Peyer's patch (tissue), 4 donors: ENCODE results near the gene FNDC3A. TPM values are rescaled to one million over a fixed set of nuclear protein-coding genes. Genes with fewer than 3 reads are reported as not detected.

Experiments
- DNase-seq, 3 donors: peaks; one replicate each; pipeline ENCODE4 v3.0.0-alpha.2; 2017 to 2019
- H3K27ac ChIP-seq, 4 donors: fragments of 200-600 bp; sonication (generic); one replicate each; pipeline ENCODE4 v1.5.1; 2016 to 2019
- H3K27me3 ChIP-seq, 2 donors: fragments of 200-600 bp; sonication (generic); one replicate each; pipeline ENCODE4 v1.5.1; 2019
- H3K36me3 ChIP-seq, 3 donors: fragments of 200-600 bp; sonication (generic); one replicate each; pipeline ENCODE4 v1.5.1; 2016 to 2019
- H3K4me1 ChIP-seq, 4 donors: fragments of 200-600 bp; sonication (generic); one replicate each; pipeline ENCODE4 v1.5.1; 2016 to 2019
- H3K4me3 ChIP-seq, 4 donors: fragments of 200-600 bp; sonication (generic); 1 replicate in 3 of 4; 2 replicates in 1 of 4; pipeline ENCODE4 v1.5.1; 2016 to 2019; ENCODE audit warnings: mild to moderate bottlenecking in 1 of 4
- H3K9me3 ChIP-seq, 4 donors: fragments of 200-600 bp; sonication (generic); one replicate each; pipeline ENCODE4 v1.5.1; 2016 to 2019; ENCODE audit warnings: mild to moderate bottlenecking in 1 of 4
- POLR2A ChIP-seq, 2 donors: fragments of 450-650 bp; IDR thresholded peaks; one replicate each; pipeline ENCODE4 v1.5.1; 2017; ENCODE audit warnings: antibody characterized with exemption in 2 of 2, mild to moderate bottlenecking in 2 of 2, moderate library complexity in 2 of 2
- total RNA-seq, 4 donors: library from RNA; depleted of rRNA; stranded (reverse); fragments of >200 nt; gene quantifications; one replicate each; pipeline ENCODE4 v1.1.0, GENCODE V29; 2016
- TF ChIP-seq, protein P1 (sequence below), 6 experiments: fragments of 450-650 bp in 4 of 6; fragments of 200-600 bp in 2 of 6; sonication (generic) in 1 of 6; IDR thresholded peaks; one replicate each; pipeline ENCODE4 v1.5.1; 2017 to 2019; ENCODE audit warnings: antibody characterized with exemption in 6 of 6, mild to moderate bottlenecking in 3 of 6, moderate library complexity in 1 of 6

Gene FNDC3A
- total RNA-seq, 4 donors from 2014 or later = 40.4 to 75.0 (median 52.6) TPM

DNA sequence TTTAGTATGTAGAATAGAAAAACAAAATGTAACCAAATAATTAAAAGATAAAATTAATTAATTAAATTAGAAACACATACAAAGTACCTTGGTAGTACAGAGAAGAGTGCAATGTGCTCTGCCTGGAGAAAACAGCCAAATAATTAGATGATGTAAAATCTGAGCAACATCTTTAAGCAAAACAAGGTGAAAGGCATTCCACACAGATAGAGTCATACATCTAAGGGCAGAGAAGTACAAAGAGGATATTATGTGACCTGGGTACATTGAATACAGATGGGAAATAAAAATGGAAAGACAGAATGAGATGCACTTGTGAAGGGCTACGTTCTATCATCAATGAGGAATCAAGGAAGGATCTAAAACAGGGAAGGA, 25.2 kb upstream of the FNDC3A start:
- TF ChIP-seq, protein P1, sequence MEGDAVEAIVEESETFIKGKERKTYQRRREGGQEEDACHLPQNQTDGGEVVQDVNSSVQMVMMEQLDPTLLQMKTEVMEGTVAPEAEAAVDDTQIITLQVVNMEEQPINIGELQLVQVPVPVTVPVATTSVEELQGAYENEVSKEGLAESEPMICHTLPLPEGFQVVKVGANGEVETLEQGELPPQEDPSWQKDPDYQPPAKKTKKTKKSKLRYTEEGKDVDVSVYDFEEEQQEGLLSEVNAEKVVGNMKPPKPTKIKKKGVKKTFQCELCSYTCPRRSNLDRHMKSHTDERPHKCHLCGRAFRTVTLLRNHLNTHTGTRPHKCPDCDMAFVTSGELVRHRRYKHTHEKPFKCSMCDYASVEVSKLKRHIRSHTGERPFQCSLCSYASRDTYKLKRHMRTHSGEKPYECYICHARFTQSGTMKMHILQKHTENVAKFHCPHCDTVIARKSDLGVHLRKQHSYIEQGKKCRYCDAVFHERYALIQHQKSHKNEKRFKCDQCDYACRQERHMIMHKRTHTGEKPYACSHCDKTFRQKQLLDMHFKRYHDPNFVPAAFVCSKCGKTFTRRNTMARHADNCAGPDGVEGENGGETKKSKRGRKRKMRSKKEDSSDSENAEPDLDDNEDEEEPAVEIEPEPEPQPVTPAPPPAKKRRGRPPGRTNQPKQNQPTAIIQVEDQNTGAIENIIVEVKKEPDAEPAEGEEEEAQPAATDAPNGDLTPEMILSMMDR (IDR thresholded peaks at IDR 0.05) = no peak
- TF ChIP-seq POLR2A (IDR thresholded peaks at IDR 0.05) = no peak

DNA sequence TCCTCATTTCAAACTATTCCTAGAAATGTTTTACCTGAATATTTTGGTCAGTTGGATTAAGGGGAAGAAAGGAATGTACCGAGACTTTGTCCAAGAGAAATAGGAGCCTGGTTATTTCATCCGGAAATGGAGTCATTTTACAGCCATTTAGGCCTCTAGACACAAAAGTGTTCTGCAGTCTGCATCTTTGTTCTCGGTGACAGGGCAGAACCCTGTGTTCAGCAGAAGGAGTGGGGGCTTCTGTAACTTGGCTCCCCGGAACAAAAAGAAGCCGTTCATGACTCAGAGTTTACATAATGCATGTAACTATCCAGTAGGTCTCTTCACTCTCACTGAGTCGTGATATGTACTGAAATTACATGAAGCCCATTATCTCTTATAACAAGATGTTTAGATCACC, 21.6 kb upstream of the FNDC3A start:
- Histone ChIP-seq H3K27ac (no peak overlapping the region), H3K9me3 (no peaks in the 10 kb centered on the region), H3K27me3 (no peaks in the 10 kb centered on the region), H3K4me1 (no peaks in the 10 kb centered on the region), H3K4me3 (no peak overlapping the region), H3K36me3 (no peaks in the 10 kb centered on the region)
- DNase-seq = no peak
- TF ChIP-seq, protein P1 (IDR thresholded peaks at IDR 0.05) = no peak
- no peak for TF ChIP-seq POLR2A (IDR thresholded peaks at IDR 0.05)

More for the DNA sequence above, 25.2 kb upstream of the FNDC3A start:
- Histone ChIP-seq H3K9me3 (no peaks in the 10 kb centered on the region), H3K27ac (no peak overlapping the region), H3K4me3 (no peak overlapping the region), H3K27me3 (no peaks in the 10 kb centered on the region), H3K4me1 (no peaks in the 10 kb centered on the region), H3K36me3 (no peaks in the 10 kb centered on the region)
- DNase-seq = no peak

DNA sequence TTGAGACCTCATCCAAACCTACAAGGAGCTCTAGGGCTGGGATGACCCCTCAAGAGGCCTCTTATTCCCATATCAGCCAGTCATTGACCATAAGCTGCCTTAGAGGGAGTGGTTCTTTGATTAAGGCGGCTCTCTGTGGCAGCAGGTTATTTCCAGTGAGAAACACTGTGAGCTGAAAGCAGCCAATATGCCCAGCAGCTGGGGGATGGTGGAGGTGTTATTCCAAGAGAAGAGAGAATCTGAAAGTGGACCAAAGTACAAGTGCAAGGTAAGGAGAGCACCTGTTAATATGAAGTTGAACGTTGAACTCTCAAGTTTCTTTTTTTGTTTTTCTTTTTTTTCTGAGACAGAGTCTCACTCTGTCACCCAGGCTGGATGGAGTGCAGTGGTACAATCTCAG, 20.2 kb upstream of the FNDC3A start:
- no peak overlapping the region for H3K4me3 ChIP-seq
- H3K27me3 ChIP-seq = no peaks in the 10 kb centered on the region
- TF ChIP-seq, protein P1 (IDR thresholded peaks at IDR 0.05) = no peak
- TF ChIP-seq POLR2A (IDR thresholded peaks at IDR 0.05) = no peak
- no peaks in the 10 kb centered on the region for H3K4me1 ChIP-seq
- H3K36me3 ChIP-seq = no peaks in the 10 kb centered on the region
- H3K9me3 ChIP-seq = no peaks in the 10 kb centered on the region
- DNase-seq = no peak
- no peak overlapping the region for H3K27ac ChIP-seq

DNA sequence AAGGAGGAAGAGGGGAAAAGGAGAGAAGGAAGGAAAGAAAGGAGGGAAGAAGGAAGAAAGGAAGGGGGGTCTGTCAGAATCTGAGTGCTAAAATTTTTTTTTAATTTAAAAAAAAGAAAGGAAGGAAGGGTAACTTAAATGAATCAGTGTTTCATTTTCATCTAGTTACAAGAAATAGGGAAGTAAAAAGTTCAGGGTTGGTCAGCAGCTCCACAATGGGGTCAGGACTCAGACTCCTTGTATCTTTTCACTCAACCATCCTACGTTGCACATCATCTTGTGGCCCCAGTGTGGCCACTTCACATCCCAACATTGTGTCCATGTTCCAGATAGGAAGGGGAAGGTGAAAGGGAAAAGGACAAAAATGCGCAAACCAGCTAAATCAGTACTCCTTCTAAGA, 14.3 kb upstream of the FNDC3A start:
- TF ChIP-seq, protein P1 (IDR thresholded peaks at IDR 0.05) = no peak
- TF ChIP-seq POLR2A (IDR thresholded peaks at IDR 0.05) = no peak
- Histone ChIP-seq H3K9me3 (no peaks in the 10 kb centered on the region), H3K4me1 (no peaks in the 10 kb centered on the region), H3K27me3 (no peaks in the 10 kb centered on the region), H3K27ac (no peak overlapping the region), H3K4me3 (no peak overlapping the region), H3K36me3 (no peaks in the 10 kb centered on the region)
- DNase-seq = no peak

DNA sequence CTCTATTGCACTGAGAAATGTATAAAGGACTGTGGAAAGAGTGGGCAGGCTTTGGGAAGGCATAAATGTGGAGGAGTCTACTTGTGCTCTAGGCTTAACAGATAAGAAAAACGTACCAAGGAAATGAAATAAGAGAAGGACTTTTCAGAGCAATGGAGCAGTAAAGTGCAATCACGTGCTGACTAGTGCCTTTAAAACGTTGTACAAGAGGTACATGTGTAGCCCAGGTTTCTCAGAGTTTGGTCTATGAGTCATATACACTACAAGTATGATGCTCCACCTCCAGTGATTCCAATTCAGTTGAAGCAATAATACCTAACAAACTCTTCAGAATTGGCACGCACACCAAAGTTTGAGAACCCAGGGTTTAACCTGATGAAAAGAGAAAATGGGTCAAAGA, 13.4 kb upstream of the FNDC3A start:
- H3K4me3 ChIP-seq = no peak overlapping the region
- no peak for DNase-seq
- TF ChIP-seq POLR2A (IDR thresholded peaks at IDR 0.05) = no peak
- TF ChIP-seq, protein P1 (IDR thresholded peaks at IDR 0.05) = no peak
- H3K4me1 ChIP-seq = no peaks in the 10 kb centered on the region
- H3K9me3 ChIP-seq = no peaks in the 10 kb centered on the region
- no peaks in the 10 kb centered on the region for H3K27me3 ChIP-seq
- no peaks in the 10 kb centered on the region for H3K36me3 ChIP-seq
- H3K27ac ChIP-seq = no peak overlapping the region

DNA sequence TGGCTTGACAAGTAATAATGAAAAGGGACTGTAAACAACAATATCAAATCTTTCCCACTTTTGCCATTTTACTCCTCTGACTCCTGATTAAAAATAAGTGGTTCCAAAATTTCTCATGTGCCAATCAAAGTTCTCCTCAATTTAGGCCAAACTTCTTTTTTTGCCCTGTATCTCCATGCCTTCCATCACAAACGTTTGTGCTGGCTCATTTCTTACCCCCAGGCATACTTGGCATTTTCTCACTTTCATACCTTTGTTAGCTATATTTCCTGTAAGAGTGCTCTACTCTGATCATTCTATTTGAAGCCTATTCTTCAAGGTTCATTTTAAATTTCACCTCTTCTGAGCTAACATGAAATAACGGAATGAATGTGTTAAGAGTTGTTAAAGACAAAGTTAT, 10.0 kb upstream of the FNDC3A start:
- H3K4me1 ChIP-seq = no peaks in the 10 kb centered on the region
- no peaks in the 10 kb centered on the region for H3K36me3 ChIP-seq
- DNase-seq = no peak
- no peaks in the 10 kb centered on the region for H3K9me3 ChIP-seq
- no peaks in the 10 kb centered on the region for H3K27me3 ChIP-seq
- TF ChIP-seq, protein P1 (IDR thresholded peaks at IDR 0.05) = no peak
- no peak for TF ChIP-seq POLR2A (IDR thresholded peaks at IDR 0.05)
- H3K27ac ChIP-seq = no peak overlapping the region
- no peak overlapping the region for H3K4me3 ChIP-seq
